HG03520 (cell line): ENCODE measurements around the gene AFF3.
"Not testable (repeated sequence)": the region's sequence is repeated elsewhere in the genome, so short reads cannot be mapped to it uniquely, and the experiment has no call there.

Experiments
- ATAC-seq: cut with Tn5 transposase; IDR thresholded peaks from one replicate; pipeline ENCODE4 v1.9.1; 2021; ENCODE audit warnings: mild to moderate bottlenecking, moderate library complexity; ENCODE audit not compliant: unreplicated experiment

AFF3 gene

GRCh38 chr2:100107906-100108647 lies 34.3 kb downstream of the AFF3 start:
- no peak for ATAC-seq

- no peak for ATAC-seq
Observed at GRCh38 chr2:100107440-100107839, 35.0 kb downstream of the AFF3 start.

GRCh38 chr2:100106460-100106859 lies 35.9 kb downstream of the AFF3 start:
- ATAC-seq, result no peak

GRCh38 chr2:100105678-100106054 lies 36.7 kb downstream of the AFF3 start:
- no peak for ATAC-seq

GRCh38 chr2:100104718-100105677 lies 37.4 kb downstream of the AFF3 start:
- no peak for ATAC-seq

- ATAC-seq, result not testable (repeated sequence)
Observed at GRCh38 chr2:100104265-100104664, 38.1 kb downstream of the AFF3 start.

- ATAC-seq, result not testable (repeated sequence)
Observed at GRCh38 chr2:100103527-100104252, 38.7 kb downstream of the AFF3 start.

- ATAC-seq, result not testable (repeated sequence)
Observed at GRCh38 chr2:100102466-100103180, 39.8 kb downstream of the AFF3 start.

- ATAC-seq, result not testable (repeated sequence)
Observed at GRCh38 chr2:100098855-100099254, 43.5 kb downstream of the AFF3 start.

- ATAC-seq, result not testable (repeated sequence)
Observed at GRCh38 chr2:100097611-100098294, 44.6 kb downstream of the AFF3 start.

- ATAC-seq, result not testable (repeated sequence)
Observed at GRCh38 chr2:100095845-100096244, 46.5 kb downstream of the AFF3 start.

GRCh38 chr2:100091807-100092206 lies 50.6 kb downstream of the AFF3 start:
- not testable (repeated sequence) for ATAC-seq

- ATAC-seq, result not testable (repeated sequence)
Observed at GRCh38 chr2:100085744-100086143, 56.6 kb downstream of the AFF3 start.

GRCh38 chr2:100083421-100084216 lies 58.8 kb downstream of the AFF3 start:
- not testable (repeated sequence) for ATAC-seq

- ATAC-seq, result not testable (repeated sequence)
Observed at GRCh38 chr2:100082302-100082978, 60.0 kb downstream of the AFF3 start.

- no peak for ATAC-seq
Observed at GRCh38 chr2:100077935-100078334, 64.5 kb downstream of the AFF3 start.

GRCh38 chr2:100077456-100077855 lies 64.9 kb downstream of the AFF3 start:
- no peak for ATAC-seq

- no peak for ATAC-seq
Observed at GRCh38 chr2:100075532-100075931, 66.9 kb downstream of the AFF3 start.
